ENCODE measurements around the gene ZMYND11. TPM values are rescaled to one million over a fixed set of nuclear protein-coding genes. Genes with fewer than 3 reads are reported as not detected.

The ZMYND11 gene
- total and polyA plus RNA-seq, 8 donors: 11.9 to 288 (median 42.4) TPM

GRCh38 chr10:218798-219197 lies 83.5 kb downstream of the ZMYND11 start:
- peak in 1 of 2 donors; percentile 16 for DNase-seq
- H3K9me3 ChIP-seq: no peaks in the 10 kb centered on the region
- H3K27ac ChIP-seq: no peak overlapping the region
- peaks cover 0 to 9% (median 0%) of the 10 kb centered on the region in 4 donors for H3K36me3 ChIP-seq
- peaks cover 0 to 22% (median 10%) of the 10 kb centered on the region in 4 donors for H3K4me1 ChIP-seq
- intact Hi-C loops (cut with DNase I; ENCODE audit: low total_unique reads): no loop called here
- H3K27me3 ChIP-seq: no peaks in the 10 kb centered on the region
- TF ChIP-seq POLR2A (IDR thresholded peaks at IDR 0.05): no peak
- no peak overlapping the region for H3K4me3 ChIP-seq
- WGBS, 5 donors: 58 to 86% (median 68%) methylated on average over 1 of the region's 1 CpG

- H3K27ac ChIP-seq: no peak overlapping the region
- no peaks in the 10 kb centered on the region for H3K27me3 ChIP-seq
- TF ChIP-seq POLR2A (IDR thresholded peaks at IDR 0.05): no peak
- TF ChIP-seq CTCF (IDR thresholded peaks at IDR 0.05): no peak
- no peak for TF ChIP-seq POLR2AphosphoS5 (IDR thresholded peaks at IDR 0.05)
- TF ChIP-seq EP300 (IDR thresholded peaks at IDR 0.05): no peak
- WGBS, 5 donors: 64 to 78% (median 68%) methylated on average over 2 of the region's 2 CpGs
- H3K36me3 ChIP-seq: peaks cover 0 to 9% (median 0%) of the 10 kb centered on the region in 4 donors
- no peaks in the 10 kb centered on the region for H3K9me3 ChIP-seq
- H3K4me1 ChIP-seq: peaks cover 0 to 22% (median 10%) of the 10 kb centered on the region in 4 donors
- intact Hi-C loops (cut with DNase I; ENCODE audit: low total_unique reads): no loop called here
- H3K4me3 ChIP-seq: no peak overlapping the region
- DNase-seq: no peak
Measured at GRCh38 chr10:219731-220472, 84.6 kb downstream of the ZMYND11 start.

- Histone ChIP-seq H3K4me3 (no peak overlapping the region), H3K36me3 (no peaks in the 10 kb centered on the region), H3K4me1 (peaks cover 0 to 24% (median 3%) of the 10 kb centered on the region in 4 donors), H3K9me3 (no peaks in the 10 kb centered on the region), H3K27me3 (no peaks in the 10 kb centered on the region), H3K27ac (no peak overlapping the region)
- TF ChIP-seq POLR2AphosphoS5 (IDR thresholded peaks at IDR 0.05) (no peak), CTCF (IDR thresholded peaks at IDR 0.05) (no peak), POLR2A (IDR thresholded peaks at IDR 0.05) (no peak), EP300 (IDR thresholded peaks at IDR 0.05) (no peak)
- DNase-seq: no peak
- intact Hi-C loops (cut with DNase I; ENCODE audit: low total_unique reads): no loop called here
- 74 to 83% (median 77%) methylated on average over 3 of the region's 3 CpGs for WGBS, 5 donors
Measured at GRCh38 chr10:224571-224970, 89.3 kb downstream of the ZMYND11 start.

GRCh38 chr10:226018-226417 lies 90.8 kb downstream of the ZMYND11 start:
- TF ChIP-seq POLR2AphosphoS5 (IDR thresholded peaks at IDR 0.05) (no peak), EP300 (IDR thresholded peaks at IDR 0.05) (no peak), CTCF (IDR thresholded peaks at IDR 0.05) (no peak), POLR2A (IDR thresholded peaks at IDR 0.05) (no peak)
- no peak overlapping the region for H3K27ac ChIP-seq
- H3K4me3 ChIP-seq: no peak overlapping the region
- intact Hi-C loops (cut with DNase I; ENCODE audit: low total_unique reads): no loop called here
- DNase-seq: no peak
- peaks cover 0 to 14% (median 0%) of the 10 kb centered on the region in 4 donors for H3K4me1 ChIP-seq
- WGBS, 5 donors: 87 to 95% (median 95%) methylated on average over 2 of the region's 2 CpGs
- no peaks in the 10 kb centered on the region for H3K27me3 ChIP-seq
- no peaks in the 10 kb centered on the region for H3K36me3 ChIP-seq
- H3K9me3 ChIP-seq: no peaks in the 10 kb centered on the region

GRCh38 chr10:227014-227413 lies 91.8 kb downstream of the ZMYND11 start:
- 47 to 77% (median 58%) methylated on average over 2 of the region's 2 CpGs for WGBS, 5 donors
- DNase-seq: no peak
- Histone ChIP-seq H3K27me3 (no peaks in the 10 kb centered on the region), H3K9me3 (no peaks in the 10 kb centered on the region), H3K4me3 (no peak overlapping the region), H3K36me3 (no peaks in the 10 kb centered on the region), H3K4me1 (peaks cover 0 to 14% (median 0%) of the 10 kb centered on the region in 4 donors), H3K27ac (no peak overlapping the region)
- intact Hi-C loops (cut with DNase I; ENCODE audit: low total_unique reads): no loop called here
- TF ChIP-seq POLR2A (IDR thresholded peaks at IDR 0.05): no peak
- no peak for TF ChIP-seq CTCF (IDR thresholded peaks at IDR 0.05)
- no peak for TF ChIP-seq EP300 (IDR thresholded peaks at IDR 0.05)
- no peak for TF ChIP-seq POLR2AphosphoS5 (IDR thresholded peaks at IDR 0.05)

All from stomach (tissue), 9 donors.